ENCODE results near the gene ARHGAP32.

The ARHGAP32 gene

GRCh38 chr11:128919216-128919615 is 272.9 kb downstream of the ARHGAP32 start:
- H3K4me3 ChIP-seq (ENCODE audit: low read length) = no peak overlapping the region
- TF ChIP-seq CTCF (IDR thresholded peaks at IDR 0.05; ENCODE audit: insufficient read depth, low read depth, low read length, missing control alignments) = no peak
- no peak for DNase-seq (ENCODE audit: low read depth)

GRCh38 chr11:128917144-128917724 is 274.9 kb downstream of the ARHGAP32 start:
- no peak for DNase-seq (ENCODE audit: low read depth)
- no peak for TF ChIP-seq CTCF (IDR thresholded peaks at IDR 0.05; ENCODE audit: insufficient read depth, low read depth, low read length, missing control alignments)
- H3K4me3 ChIP-seq (ENCODE audit: low read length) = no peak overlapping the region

- DNase-seq (ENCODE audit: low read depth) = no peak
- no peak for TF ChIP-seq CTCF (IDR thresholded peaks at IDR 0.05; ENCODE audit: insufficient read depth, low read depth, low read length, missing control alignments)
- H3K4me3 ChIP-seq (ENCODE audit: low read length) = no peak overlapping the region
Measured at GRCh38 chr11:128916681-128917080, 275.4 kb downstream of the ARHGAP32 start.

- no peak for DNase-seq (ENCODE audit: low read depth)
- no peak for TF ChIP-seq CTCF (IDR thresholded peaks at IDR 0.05; ENCODE audit: insufficient read depth, low read depth, low read length, missing control alignments)
- H3K4me3 ChIP-seq (ENCODE audit: low read length) = no peak overlapping the region
Measured at GRCh38 chr11:128916037-128916572, 276.0 kb downstream of the ARHGAP32 start.

- no peak for TF ChIP-seq CTCF (IDR thresholded peaks at IDR 0.05; ENCODE audit: insufficient read depth, low read depth, low read length, missing control alignments)
- no peak overlapping the region for H3K4me3 ChIP-seq (ENCODE audit: low read length)
- DNase-seq (ENCODE audit: low read depth) = no peak
Measured at GRCh38 chr11:128915149-128915521, 277.0 kb downstream of the ARHGAP32 start.
